Measurements from ENCODE around the gene SMAD6.

- no peak for TF ChIP-seq EZH2phosphoT487 (IDR thresholded peaks at IDR 0.05; ENCODE audit: insufficient read depth, low read depth)
- no peak for TF ChIP-seq EZH2 (IDR thresholded peaks at IDR 0.05; ENCODE audit: insufficient read depth, poor library complexity, severe bottlenecking)
Observed at GRCh38 chr15:66700802-66701421, 1.1 kb upstream of the SMAD6 start.
